Activated gamma-delta T cell treated with Interleukin-2 at 50 U/mL for 16 hours (primary cell): ENCODE data around the gene ODR4.
"Not testable (repeated sequence)": the region's sequence is repeated elsewhere in the genome, so short reads cannot be mapped to it uniquely, and the experiment has no call there.

Source experiments
- DNase-seq: peaks from one replicate; pipeline ENCODE4 v3.0.0-alpha.2; 2020

The ODR4 gene

GRCh38 chr1:186424539-186424938 is 48.9 kb downstream of the ODR4 start:
- DNase-seq, result no peak

DNA sequence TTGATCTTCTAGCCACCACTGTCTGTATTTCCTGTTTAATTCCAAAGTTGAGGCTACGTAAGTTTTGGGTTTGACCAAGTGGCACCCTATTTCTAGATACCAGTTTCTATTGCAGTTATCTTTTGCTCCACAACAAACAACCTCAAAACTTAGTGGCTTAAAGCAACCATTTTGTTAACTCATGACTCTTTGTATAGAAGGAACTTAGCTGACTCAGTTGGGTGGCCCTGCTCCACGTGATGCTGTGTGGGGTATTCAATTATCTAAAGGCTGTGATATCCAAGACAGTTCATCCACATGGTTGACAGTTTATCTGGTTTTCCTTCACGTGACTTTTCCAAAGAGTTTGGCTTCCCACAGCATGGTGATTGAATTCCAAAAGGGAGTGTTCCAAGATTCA is 50.5 kb downstream of the ODR4 start:
- no peak for DNase-seq

DNA sequence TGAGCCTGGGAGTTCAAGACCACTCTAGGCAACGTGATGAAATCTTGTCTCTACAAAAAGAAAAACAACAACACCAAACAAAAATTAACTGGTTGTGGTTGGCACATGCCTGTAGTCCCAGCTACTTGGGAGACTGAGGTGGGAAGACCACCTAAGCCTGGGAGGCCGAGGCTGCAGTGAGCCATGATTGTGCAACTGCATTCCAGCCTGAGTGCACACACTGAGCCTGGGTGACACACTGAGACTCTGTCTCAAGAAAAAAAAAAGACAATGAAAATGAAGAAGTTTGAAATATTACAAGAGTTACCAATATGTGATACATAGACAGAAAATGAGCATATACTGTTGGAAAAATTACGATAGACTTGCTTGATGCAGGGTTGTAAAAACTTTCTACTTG is 53.4 kb downstream of the ODR4 start:
- DNase-seq, result no peak

DNA sequence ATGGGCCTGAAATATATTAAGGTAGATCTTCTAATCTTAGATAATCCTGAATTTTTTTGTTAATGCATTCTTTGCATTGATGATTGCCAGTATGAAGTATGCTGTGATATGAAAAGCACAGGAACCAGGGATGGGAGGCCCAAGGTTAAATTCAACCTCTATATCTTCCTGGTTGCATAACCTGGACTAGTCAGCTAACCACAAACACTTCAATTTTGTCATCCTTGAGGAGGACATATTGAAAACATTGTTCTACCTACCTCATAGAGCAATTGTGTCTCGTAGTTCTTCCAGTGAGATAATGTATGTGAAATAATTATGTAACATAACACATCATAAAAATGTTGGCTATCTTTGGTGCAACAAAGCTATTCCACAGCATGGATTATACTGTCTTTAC is 59.7 kb downstream of the ODR4 start:
- no peak for DNase-seq

DNA sequence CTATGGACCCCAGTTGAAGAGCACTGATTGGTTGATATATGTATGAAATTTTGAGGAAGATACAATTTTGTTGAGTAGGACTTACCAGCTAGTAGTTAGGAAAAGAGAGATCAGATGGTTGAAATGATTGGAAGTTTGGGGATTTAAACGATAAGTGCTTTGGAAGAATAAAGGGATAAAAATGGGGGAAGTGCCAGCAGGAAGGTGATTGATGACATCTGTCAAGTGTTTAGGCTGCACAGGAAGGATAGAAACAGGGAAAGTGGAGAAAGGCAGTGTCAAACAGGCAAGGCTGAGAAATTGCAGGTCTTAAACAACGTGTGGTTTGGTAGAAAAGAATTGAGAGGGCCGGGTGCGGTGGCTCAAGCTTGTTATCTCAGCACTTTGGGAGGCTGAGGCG is 62.9 kb downstream of the ODR4 start:
- DNase-seq, result no peak

- DNase-seq, result no peak
These were observed 64.9 kb downstream of the ODR4 start for GRCh38 chr1:186440584-186440983.

DNA sequence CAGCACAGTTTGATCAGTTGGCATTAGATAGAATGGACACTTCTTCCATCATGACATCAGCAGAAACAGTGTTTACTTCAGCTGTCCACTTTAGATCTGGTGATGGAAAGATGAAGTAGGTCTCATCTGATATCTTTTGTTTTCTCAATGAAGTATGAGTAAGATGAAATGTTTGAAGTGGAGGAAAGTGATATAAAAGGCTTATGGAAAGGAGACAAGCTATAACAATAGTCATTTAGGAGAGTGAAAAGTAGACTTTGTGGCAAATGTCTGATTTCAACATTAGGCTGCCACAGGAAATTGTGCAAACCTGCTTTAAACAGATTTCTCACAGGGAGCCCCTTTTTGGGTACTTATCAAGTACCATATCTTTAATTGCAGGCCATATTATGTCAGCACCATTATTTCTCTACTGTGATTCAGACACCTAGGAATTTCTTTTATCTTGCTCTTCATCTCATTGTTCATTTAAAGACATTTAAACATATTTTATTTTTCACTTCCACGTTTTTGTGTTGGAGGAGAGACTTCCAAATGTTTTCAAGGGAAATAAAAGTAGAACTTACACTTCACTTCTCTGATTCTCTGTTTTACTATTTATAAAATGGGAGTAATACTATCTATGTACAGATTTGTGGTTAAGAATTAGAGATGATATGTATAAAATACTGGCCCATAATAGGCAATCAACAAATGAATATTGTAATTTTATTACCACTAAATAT is 67.2 kb downstream of the ODR4 start:
- no peak for DNase-seq

GRCh38 chr1:186443638-186444037 is 68.0 kb downstream of the ODR4 start:
- no peak for DNase-seq

GRCh38 chr1:186446152-186446551 is 70.5 kb downstream of the ODR4 start:
- DNase-seq, result no peak

GRCh38 chr1:186454981-186455380 is 79.3 kb downstream of the ODR4 start:
- no peak for DNase-seq

DNA sequence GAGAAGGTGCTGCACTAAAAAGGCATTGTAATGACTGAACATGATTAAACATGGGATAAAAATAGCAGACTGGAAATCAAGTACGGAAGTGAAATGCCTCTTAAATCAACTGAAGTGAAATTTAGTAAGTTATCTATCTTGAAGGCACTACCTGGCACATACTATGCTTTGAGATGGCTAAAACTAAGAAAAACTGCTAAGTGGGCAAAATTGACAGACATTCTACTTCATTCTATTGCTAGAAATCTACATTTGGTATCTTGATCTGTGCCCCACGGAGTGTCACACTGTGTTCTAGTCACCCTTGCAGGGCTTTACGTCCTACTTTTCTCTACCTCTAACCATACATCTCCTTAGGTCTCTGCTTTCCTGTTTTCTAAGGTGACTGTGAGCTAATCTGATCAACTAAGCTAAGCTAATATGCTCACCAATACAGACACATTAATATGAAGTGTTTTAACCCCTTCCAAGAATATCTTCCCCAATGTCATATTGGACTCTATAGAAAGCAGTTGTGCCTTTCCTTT is 81.2 kb downstream of the ODR4 start:
- DNase-seq, result no peak

GRCh38 chr1:186459161-186459560 is 83.5 kb downstream of the ODR4 start:
- not testable (repeated sequence) for DNase-seq

GRCh38 chr1:186461014-186461413 is 85.4 kb downstream of the ODR4 start, which contains the start of gene PDC:
Gene PDC, minus strand, starts transcription at chr1:186461114. Its CDS starts 11,655 bp downstream, at chr1:186449459.
- no peak for DNase-seq

DNA sequence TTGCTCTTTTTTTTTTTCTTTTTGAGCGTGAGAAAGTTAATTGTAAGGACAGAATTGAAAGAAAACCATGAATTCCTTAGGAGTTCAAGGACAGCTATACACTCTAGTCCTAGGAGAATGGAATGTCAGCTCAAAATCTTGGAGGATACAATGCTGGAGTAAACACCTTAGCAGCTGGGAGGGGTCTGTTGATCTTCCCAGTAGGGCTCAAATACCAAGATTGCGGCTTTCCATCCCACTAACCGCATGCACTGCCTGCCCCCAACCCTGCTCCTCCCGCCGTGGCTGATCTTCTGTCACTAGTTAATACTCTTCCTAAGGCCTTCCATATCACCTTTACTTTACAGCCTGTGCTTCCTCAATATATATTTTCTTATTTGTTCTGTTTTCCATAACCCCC is 87.9 kb downstream of the ODR4 start:
- no peak for DNase-seq

DNA sequence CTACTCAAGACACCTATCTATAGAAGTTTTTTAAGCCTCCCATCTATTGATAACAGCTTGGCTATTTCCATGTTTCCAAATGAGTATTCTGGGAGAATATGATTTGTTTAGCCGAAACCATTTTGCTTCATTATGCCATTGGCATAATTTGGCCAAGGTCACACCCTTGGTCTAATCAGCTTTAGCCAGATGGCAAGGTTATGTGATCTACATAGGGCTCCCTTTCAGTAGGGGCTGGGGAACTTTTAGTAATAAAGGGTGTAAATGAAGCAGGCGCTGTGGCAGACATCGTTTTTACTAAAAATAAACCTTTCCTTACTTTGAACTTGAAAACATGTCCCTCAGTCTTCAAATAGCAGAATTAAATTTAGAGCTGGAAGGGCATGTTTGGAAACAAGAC is 88.3 kb downstream of the ODR4 start:
- DNase-seq, result no peak

DNA sequence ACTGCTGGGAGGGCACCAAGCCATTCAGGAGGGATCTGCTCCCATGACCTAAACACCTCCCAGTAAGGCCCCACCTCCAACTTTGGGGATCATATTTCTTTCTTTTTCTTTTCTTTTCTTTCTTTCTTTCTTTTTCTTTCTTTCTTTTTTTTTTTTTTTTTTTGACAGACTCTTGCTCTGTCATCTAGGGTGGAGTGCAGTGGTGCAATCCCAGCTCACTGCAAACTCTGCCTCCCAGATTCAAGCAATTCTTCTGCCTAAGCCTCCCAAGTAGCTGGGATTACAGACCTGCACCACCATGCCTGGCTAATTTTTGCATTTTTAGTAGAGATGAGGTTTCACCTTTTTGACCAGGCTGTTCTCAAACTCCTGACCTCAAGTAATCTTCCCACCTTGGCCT is 89.9 kb downstream of the ODR4 start:
- not testable (repeated sequence) for DNase-seq

DNA sequence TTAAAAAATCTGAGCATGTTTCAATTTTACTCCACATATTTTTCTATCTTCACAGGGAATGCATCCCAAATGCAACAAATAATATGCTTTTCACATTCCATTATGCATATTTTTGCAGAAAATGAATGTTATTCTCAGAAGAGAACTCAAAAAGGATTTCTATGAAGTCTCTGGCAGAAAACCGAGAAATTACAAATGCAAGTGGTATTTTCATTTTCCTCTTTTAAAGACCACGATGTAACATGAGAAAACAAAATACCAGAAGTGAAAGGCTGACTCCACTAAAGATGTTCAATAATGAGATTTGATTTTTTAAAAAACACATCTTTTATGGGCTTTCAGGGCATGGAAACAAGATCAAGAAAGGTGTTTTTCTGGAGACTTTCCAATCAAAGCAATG is 90.3 kb downstream of the ODR4 start:
- DNase-seq, result no peak
